HG03442 (cell line): Measurements from ENCODE around the gene IL20RB.
"Not testable (repeated sequence)": the region's sequence is repeated elsewhere in the genome, so short reads cannot be mapped to it uniquely, and the experiment has no call there.

Experiments
- ATAC-seq: cut with Tn5 transposase; IDR thresholded peaks from one replicate; pipeline ENCODE4 v1.9.1; 2021; ENCODE audit warnings: mild to moderate bottlenecking, moderate library complexity; ENCODE audit not compliant: unreplicated experiment

The IL20RB gene

DNA sequence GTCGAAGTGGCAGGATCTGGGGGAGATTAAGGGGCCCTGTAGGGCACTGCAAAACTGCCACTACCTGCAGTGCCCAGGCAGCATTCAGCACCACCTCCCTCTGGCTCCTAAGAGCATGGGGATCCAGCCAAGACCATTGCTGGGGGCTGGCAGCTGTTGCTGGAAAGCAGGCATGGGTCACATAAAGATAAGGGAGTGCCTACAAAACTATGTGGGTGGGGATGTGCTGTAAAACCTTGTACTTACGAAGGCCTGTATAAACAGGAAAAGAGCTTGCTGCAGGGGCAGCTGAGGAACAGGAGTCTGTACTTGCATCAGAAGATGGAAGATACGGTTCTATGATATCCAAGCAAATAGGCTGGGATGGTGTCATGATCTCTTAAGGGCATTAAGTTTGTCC is 27.1 kb downstream of the IL20RB start:
- no peak for ATAC-seq

DNA sequence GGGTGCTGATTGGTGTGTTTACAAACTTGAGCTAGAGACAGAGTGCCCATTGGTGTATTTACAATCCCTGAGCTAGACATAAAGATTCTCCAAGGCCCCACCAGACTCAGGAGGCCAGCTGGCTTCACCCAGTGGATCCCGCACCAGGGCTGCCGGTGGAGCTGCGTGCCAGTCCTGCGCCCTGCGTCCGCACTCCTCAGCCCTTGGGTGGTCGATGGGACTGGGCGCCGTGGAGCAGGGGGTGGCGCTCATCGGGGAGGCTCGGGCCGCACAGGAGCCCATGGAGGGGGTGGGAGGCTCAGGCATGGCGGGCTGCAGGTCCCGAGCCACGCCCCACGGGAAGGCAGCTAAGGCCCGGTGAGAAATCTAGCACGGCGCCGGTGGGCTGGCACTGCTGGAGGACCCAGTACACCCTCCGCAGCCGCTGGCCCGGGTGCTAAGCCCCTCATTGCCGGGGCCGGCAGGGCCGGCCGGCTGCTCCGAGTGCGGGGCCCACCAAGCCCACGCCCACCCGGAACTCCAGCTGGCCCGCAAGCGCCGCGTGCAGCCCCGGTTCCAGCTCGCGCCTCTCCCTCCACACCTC is 29.7 kb downstream of the IL20RB start:
- not testable (repeated sequence) for ATAC-seq

DNA sequence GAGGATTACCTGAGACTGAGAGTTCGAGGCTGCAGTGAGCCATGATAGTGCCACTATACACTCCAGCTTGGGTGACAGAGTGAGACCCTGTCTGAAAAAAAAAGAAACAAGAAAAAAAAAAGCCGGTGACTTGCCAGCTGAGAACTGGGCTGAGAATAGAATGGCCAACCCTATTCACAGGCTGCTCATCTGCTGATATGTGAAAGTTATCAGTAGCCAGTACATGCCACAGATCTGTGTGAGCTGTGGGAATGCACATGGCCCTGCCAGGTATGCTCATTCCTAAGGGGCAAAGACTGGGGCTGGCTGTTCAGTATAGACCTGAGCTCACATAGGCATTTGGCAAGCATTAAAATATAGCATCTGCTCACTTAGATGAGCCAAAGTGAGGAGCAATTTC is 30.9 kb downstream of the IL20RB start:
- no peak for ATAC-seq

DNA sequence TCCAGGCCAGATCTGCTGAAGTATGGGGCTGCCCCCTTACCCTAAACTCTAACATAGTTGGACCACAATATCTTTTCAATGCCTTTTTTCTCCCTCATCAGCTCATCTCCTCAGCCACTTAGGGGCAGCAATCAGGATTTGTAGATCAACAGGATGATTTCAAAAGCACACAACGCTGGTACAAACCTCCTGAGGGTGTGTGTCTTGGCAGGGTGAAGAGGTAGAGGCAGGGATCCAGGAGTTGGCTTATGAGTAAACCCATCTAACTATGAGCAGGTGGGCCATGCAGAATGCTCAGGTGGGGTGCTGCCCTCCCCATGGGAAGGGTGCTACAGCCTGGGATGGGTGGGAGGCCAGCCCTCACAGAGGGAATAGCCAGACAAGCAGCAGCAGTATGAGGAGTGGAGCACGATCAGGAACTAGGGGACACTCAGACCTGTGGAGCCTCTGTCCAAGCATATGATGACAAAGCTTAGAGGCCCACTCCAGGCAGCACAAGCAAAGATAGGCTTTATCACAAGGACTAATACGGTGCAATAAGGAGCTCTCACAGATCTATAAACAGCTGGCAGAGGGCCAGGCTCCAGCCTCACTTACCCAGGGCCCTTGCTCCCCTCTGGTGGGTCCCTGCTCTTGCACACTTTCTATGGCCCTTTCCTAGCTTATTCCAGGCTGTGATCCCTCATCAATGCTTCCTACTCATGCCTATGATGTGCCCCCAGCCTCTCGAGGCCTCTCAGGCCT is 32.2 kb downstream of the IL20RB start:
- no peak for ATAC-seq

DNA sequence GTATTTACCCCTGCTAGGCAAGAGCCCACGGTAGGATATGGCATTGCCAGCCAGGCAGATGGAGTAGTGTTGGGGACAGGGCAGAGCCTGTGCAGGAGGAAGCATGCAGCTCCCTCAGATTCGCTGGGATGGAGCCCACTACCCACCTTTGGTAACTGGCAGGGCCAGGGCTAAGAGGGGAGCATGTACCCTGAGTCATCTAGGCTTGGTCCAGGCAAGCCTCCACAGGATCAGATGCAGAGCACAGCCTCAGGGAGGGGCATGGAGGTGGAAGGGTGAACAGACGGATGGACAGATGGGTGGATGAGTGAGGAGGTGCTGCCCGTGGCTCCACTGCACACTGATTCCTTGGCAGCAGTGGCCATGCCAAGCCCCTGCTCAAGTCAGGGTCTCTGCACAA is 33.0 kb downstream of the IL20RB start:
- no peak for ATAC-seq

DNA sequence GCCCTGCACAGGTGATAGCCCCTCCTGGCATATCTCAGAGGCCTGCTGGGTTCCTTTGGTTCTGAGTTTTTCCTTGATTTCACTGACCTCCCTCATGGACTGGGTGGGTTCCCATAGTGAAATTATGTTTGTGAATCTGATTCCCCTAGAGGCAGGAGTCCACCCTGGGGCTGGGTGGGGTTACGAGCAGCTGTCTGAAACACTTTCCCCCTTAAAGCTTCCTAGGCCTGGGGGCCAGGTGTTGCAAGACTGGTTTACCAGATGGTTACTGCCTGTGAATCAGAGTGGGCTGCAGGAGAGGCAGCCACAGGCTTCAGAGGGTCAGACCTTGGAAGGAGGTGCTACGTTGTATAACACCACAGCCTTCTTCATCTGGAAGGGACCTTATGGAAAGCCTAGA is 34.3 kb downstream of the IL20RB start:
- no peak for ATAC-seq

DNA sequence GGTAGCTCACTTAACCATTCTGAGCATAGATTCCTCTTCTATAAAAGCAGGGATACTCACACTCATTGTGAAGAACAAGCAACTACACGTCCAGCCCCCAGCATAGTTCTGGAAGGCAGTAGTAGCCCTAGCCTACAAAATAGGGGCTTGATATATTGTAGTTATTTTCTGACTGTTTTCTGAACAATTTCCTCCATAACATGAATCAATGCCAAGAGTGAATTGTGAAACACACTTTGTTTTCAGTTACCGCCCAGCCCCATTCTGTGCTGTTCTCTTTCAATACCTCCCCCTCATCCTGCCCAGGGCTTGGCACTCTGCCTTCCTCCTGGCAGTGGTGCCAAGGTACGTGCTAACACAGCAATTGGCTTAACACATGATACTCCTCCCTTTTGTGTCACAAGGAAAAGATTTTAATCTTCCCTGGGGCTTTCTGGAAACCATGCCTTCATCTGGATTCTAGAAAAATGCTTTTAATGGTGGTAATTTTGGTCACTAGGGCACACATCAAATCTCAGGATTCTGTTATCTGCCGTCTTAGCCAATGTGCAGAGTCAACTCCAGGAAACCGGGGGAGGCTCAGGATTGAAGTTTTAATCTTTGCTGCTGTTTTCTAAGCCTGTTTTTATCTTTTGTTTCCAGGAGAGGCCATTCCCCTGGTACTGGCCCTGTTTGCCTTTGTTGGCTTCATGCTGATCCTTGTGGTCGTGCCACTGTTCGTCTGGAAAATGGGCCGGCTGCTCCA is 37.2 kb downstream of the IL20RB start:
- ATAC-seq = no peak

DNA sequence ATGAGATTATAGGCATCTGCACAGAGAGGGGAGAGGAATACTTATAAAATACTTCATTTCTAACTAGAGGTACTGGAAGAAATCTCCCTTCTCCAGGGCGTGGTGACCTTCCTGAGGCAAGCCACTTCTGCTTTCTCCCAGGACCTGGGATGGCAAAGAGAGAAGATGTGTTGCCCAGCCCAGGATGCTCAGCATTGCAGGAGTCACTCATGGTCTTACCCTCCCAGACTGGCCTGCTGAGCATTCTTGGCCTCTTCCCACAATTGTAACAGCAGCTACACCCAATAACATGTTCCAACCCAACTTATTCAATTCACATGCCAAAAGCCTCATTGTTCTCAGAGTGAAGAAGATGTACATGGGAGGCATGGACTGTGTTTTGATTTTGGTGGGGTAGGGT is 37.9 kb downstream of the IL20RB start:
- no peak for ATAC-seq

DNA sequence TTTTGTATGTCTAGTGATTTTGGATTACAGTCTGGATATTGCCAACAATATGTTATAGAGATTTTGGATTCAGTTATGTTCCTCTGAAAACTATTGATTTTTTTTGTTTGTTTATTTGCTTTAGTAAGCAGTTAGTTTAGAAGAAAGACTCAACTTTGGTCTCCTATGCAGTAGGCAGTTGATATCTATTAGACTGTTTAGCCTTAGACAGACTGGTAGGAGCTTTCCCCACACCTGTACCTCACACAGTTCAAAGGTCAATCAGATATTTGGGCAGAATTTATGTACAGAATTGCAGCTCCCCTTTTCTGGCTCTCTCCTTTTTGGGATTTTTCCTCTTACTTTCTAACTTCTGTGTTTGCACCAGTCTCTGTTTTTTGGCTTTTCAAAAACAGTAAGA is 42.3 kb downstream of the IL20RB start:
- no peak for ATAC-seq

DNA sequence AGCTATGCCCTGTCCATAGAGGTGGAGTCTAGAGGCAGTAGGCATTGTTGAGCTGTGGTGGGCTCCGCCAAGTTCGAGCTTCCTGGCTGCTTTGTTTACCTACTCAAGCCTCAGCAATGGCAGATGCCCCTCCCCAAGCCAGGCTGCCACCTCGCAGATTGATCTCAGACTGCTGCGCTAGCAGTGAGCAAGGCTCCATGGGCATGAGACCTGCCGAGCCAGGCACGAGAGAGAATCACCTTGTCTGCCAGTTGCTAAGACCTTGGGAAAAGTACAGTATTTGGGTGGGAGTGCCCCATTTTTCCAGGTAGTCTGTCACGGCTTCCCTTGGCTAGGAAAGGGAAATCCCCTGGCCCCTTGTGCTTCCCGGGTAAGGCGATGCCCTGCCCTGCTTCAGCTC is 49.6 kb downstream of the IL20RB start:
- ATAC-seq = not testable (repeated sequence)

DNA sequence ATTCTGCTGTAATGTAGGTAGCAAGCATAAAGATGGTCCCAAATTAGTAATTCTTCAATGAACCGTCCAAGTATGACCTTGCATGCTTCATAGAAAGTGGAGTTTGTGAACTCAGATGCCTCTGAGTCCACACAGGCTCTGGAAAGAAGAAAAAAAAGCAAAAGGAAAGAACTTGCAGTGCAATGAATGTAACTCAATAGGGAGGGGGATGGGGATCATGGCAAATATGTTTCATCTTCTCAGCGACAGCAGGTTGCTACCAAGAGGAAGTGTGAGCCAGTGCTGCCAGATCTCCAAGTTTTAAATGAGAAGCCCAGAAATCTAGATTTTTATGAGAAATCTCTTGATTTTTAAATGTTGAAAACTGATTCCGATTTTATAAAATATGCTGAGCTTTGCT is 50.3 kb downstream of the IL20RB start:
- ATAC-seq = no peak

DNA sequence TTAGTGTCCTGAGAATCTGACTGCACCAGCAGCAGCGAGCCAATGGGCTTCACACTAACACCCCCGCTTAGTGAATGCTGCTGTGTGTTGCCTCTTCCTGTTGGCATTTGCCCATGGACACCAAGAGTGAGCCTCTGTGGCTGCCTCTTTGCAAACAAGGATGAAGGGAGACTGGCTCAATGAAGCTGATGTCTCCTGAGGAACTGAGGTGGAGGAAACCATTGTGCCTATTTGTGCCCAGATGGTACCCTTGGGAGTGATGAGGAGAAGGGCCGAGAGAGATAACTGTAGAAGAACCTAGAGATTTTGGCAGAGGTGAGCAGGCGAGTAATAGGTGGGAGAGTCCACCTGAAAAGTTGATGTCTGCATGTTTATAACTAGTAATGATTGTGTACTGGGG is 51.2 kb downstream of the IL20RB start:
- ATAC-seq = no peak

DNA sequence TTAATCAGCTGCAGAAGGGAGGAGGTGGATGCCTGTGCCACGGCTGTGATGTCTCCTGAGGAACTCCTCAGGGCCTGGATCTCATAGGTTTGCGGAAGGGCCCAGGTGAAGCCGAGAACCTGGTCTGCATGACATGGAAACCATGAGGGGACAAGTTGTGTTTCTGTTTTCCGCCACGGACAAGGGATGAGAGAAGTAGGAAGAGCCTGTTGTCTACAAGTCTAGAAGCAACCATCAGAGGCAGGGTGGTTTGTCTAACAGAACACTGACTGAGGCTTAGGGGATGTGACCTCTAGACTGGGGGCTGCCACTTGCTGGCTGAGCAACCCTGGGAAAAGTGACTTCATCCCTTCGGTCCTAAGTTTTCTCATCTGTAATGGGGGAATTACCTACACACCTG is 52.4 kb downstream of the IL20RB start:
- ATAC-seq = no peak

DNA sequence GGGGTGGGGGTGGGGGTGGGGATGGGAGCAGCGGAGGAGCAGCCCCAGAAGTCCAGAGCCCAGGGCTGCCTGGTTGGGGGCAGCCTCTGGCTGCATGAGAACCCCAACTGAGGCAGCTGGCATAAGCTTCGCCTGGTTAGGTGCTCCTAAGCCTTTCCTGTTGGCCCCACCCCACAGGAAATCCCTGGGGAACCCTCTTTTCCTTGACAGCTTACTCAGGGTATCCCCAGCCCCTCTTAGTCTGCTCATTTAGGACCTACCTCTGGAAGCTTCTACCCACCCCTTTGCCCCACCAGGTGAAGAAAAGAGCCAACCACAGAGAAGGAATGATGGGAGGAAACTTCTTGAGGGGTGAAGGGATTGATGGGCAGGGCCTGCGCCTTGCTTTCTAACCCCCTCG is 53.4 kb downstream of the IL20RB start:
- ATAC-seq = no peak

DNA sequence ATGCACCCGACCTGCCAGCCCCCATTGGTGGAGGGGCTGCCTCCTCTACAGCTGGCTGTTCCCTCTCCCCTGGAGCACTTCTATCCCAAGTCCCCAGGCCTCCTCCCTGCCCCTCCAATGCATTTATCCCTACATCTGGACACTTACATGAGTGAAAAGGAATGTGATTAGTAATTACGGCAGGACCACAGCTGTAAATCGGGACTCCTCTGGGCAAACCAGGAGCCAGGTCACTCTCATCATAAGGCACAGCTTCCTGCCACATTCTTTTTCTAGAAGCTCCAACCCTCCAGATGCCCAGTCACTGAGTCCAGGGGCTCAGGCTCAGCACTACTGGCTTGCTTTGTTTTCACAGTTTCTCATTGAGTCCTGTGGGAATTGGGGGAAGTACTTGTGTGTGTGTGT is 54.3 kb downstream of the IL20RB start:
- no peak for ATAC-seq

DNA sequence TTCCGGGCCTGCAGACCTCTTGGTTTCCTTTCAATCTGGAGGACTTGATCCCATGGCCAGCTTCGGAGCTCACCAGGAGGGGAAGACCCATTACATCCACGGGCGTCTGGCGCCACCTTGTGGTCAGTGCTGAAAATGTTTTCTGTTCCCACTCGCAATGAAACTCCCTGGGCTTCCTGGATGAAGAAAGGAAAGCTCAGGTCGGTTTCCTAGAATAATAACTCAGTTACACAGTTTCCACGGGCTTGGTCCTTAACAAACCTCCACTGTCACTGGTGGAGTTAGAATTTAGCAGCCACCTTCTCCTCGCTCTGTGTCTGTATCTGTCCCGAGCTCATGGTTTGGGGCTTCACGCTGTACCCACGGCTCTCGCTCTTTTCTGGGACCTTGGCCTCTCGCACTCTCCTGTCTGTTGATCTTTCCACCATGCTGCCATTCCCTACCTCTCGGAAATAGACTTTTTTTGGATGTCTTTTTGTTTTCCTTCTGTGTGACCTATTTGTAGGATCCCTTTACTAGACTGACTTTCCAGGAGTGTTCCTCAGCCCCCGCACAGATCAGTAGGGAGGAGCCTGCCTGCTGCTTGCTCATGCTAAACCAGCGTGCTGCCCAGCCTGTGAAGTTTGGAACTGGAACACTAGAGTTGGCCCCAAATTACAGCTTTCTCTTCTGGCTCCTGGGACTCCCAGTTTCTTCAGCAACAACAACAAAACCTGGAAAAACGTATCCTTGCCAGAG is 56.3 kb downstream of the IL20RB start:
- peak; percentile 72 for ATAC-seq

DNA sequence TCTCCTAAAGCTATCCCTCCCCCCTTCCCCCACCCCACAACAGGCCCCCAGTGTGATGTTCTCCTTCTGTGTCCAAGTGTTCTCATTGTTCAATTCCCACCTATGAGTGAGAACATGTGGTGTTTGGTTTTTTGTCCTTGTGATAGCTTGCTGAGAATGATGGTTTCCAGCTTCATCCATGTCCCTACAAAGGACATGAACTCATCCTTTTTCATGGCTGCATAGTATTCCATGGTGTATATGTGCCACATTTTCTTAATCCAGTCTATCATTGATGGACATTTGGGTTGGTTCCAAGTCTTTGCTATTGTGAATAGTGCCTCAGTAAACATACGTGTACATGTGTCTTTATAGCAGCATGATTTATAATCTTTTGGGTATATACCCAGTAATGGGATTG is 59.5 kb downstream of the IL20RB start:
- not testable (repeated sequence) for ATAC-seq

DNA sequence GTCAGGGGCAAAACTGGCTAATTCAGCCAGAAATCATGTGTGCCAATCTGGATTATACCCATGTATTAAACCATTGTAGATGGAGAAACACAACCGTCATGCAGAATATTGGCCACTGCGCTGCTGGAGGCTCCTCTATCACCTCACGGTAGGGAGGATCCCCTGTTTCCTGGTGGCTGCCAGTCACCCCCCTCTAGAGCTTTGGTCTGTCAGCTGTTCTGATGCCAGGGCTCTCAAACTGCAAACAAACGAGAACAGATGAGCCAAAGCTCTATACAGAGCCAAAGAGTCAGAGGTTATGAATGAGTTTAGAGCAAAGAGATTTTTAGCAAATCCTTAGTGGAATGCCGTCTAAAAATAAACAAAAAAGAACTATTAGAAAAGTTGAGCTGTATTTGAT is 62.5 kb downstream of the IL20RB start:
- ATAC-seq = no peak

DNA sequence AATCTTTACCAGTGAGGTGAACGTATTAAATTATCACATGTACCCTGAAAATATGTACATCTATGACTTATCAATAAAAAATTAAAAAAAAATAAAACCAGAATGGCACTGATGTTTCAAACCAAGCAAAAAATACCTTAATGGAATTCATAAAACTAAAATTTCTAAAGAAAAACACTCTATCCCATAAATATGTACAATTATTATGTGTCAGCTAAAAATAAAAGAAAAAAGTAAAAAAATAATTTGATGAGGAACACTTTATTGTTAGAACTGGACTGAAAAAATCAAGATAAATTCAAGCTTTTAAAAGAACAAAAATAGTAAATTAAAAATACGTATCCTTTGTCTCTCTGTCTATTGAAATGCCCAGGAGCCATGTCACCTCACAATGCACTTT is 63.1 kb downstream of the IL20RB start:
- ATAC-seq = no peak

DNA sequence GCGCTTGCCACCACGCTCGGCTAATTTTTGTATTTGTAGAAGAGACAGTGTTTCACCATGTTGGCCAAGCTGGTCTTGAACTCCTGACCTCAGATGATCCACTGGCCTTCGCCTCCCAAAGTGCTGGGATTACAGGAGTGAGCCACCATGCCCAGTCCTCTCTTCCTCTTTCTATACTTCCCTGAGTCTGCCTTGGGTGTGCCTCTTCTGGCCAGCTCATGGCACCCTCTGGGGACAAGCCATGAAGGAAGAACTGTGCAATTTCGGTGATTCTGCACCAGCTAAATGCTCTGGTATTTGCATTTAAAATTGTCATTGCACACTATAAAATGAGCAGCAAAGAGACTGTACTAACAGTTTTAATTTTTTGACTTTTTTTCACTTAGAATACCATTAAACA is 66.6 kb downstream of the IL20RB start:
- ATAC-seq = no peak

DNA sequence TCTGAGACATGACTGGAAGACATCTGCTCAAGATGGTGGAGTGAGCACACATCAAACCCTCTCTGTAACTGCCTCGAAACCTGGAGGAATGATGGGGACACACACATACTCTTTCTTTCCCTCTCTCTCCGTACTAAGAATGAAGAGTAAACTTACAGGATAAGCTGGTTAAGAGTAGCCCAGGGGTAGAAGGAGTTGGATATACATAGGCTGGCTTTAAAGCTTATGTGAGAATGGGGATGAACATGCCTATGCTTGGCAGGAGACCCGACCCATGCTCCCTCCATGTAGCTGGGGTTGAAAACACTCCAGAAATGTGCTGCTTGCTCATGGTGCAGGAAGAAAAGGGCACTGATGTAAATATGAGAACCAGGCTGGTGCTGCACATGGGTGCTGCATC is 68.9 kb downstream of the IL20RB start:
- ATAC-seq = no peak
